WTC11 (cell line): Measurements from ENCODE around the gene COX19. TPM values are rescaled to one million over a fixed set of nuclear protein-coding genes. Genes with fewer than 3 reads are reported as not detected.

Experiments used
- ATAC-seq: fragments of 200-7000 bp; cut with Tn5 transposase; 2 replicates; pipeline ENCODE4 v1.10.0; 2021; ENCODE audit warnings: mild to moderate bottlenecking, moderate library complexity
- CTCF ChIA-PET: fragments of 300-600 bp; sonication (Branson Sonifier 250); formaldehyde crosslinking; loops from one replicate; lab custom pipeline; 2021; ENCODE audit warnings: antibody characterized with exemption; lab: Charles Lee
- POLR2A ChIA-PET: fragments of 350-600 bp; sonication (Branson Sonifier 250); formaldehyde crosslinking; loops from one replicate; lab custom pipeline; 2021; ENCODE audit warnings: antibody characterized with exemption; lab: Charles Lee
- DNase-seq: peaks from one replicate; pipeline ENCODE4 v3.0.0; 2021; ENCODE audit warnings: low spot score
- H3K27ac Mint-ChIP-seq: 2 replicates; pipeline ENCODE4 v1.8.0; 2021; ENCODE audit warnings: mixed read lengths
- H3K27me3 Mint-ChIP-seq: 2 replicates; pipeline ENCODE4 v1.8.0; 2021; ENCODE audit warnings: low read depth, mild to moderate bottlenecking, moderate library complexity, mixed read lengths
- H3K36me3 Mint-ChIP-seq: 2 replicates; pipeline ENCODE4 v1.8.0; 2021; ENCODE audit warnings: mixed read lengths
- H3K4me1 Mint-ChIP-seq: 2 replicates; pipeline ENCODE4 v1.8.0; 2022; ENCODE audit warnings: mixed read lengths
- H3K4me3 Mint-ChIP-seq: 2 replicates; pipeline ENCODE4 v1.8.0; 2021; ENCODE audit warnings: mild to moderate bottlenecking, moderate library complexity, mixed read lengths
- H3K9me3 Mint-ChIP-seq: 2 replicates; pipeline ENCODE4 v1.8.0; 2021; ENCODE audit warnings: mixed read lengths
- CBFB ChIP-seq: sonication (generic); formaldehyde crosslinking; IDR thresholded peaks from 2 replicates; pipeline ENCODE4 v1.8.1; 2022; ENCODE audit warnings: mild to moderate bottlenecking, low read depth, missing genetic modification reagents
- CREB1 ChIP-seq: sonication (generic); formaldehyde crosslinking; IDR thresholded peaks from 2 replicates; pipeline ENCODE4 v1.8.0; 2023; ENCODE audit warnings: mild to moderate bottlenecking, missing genetic modification reagents
- FOXP1 ChIP-seq: sonication (generic); formaldehyde crosslinking; IDR thresholded peaks from 2 replicates; pipeline ENCODE4 v1.8.0; 2022; ENCODE audit warnings: missing genetic modification reagents, mild to moderate bottlenecking, moderate library complexity, borderline replicate concordance
- NR3C1 ChIP-seq: sonication (generic); formaldehyde crosslinking; conservative IDR thresholded peaks from 2 replicates; pipeline ENCODE4 v1.8.1; 2023; ENCODE audit warnings: low read depth, mild to moderate bottlenecking, missing genetic modification reagents
- PRRX2 ChIP-seq: fragments of 250-450 bp; sonication (Bioruptor Pico); IDR thresholded peaks from 2 replicates; pipeline ENCODE4 v1.8.0; 2021; ENCODE audit warnings: mild to moderate bottlenecking
- SMAD4 ChIP-seq: sonication (generic); formaldehyde crosslinking; IDR thresholded peaks from 2 replicates; pipeline ENCODE4 v1.8.0; 2022; ENCODE audit warnings: mild to moderate bottlenecking, missing genetic modification reagents
- SP1 ChIP-seq: sonication (generic); formaldehyde crosslinking; conservative IDR thresholded peaks from 2 replicates; pipeline ENCODE4 v1.8.1; 2022; ENCODE audit warnings: missing genetic modification reagents
- TEAD4 ChIP-seq: sonication (generic); formaldehyde crosslinking; IDR thresholded peaks from 2 replicates; pipeline ENCODE4 v1.8.0; 2022; ENCODE audit warnings: mild to moderate bottlenecking, missing genetic modification reagents
- TP53 ChIP-seq: sonication (generic); formaldehyde crosslinking; IDR thresholded peaks from 2 replicates; pipeline ENCODE4 v1.8.1; 2023; ENCODE audit warnings: mild to moderate bottlenecking, missing genetic modification reagents
- ZNF121 ChIP-seq: sonication (generic); formaldehyde crosslinking; IDR thresholded peaks from 2 replicates; pipeline ENCODE4 v1.8.0; 2023; ENCODE audit warnings: missing genetic modification reagents
- ZNF138 ChIP-seq: sonication (generic); formaldehyde crosslinking; conservative IDR thresholded peaks from 2 replicates; pipeline ENCODE4 v1.8.1; 2022; ENCODE audit warnings: mild to moderate bottlenecking, moderate library complexity, missing genetic modification reagents
- ZNF263 ChIP-seq: sonication (generic); formaldehyde crosslinking; IDR thresholded peaks from 2 replicates; pipeline ENCODE4 v1.8.1; 2022; ENCODE audit warnings: low read depth, mild to moderate bottlenecking, moderate library complexity, missing genetic modification reagents
- ZNF396 ChIP-seq: fragments of 250-450 bp; sonication (Bioruptor Pico); IDR thresholded peaks from 2 replicates; pipeline ENCODE4 v1.8.0; 2021; ENCODE audit warnings: mild to moderate bottlenecking, moderate library complexity, borderline replicate concordance
- total RNA-seq: library from RNA; stranded (reverse); gene quantifications from 3 replicates; pipeline ENCODE4 v1.2.3, GENCODE V29; 2021
- TF ChIP-seq, protein P1 (sequence below): sonication (generic); formaldehyde crosslinking; IDR thresholded peaks from 2 replicates; pipeline ENCODE4 v1.8.1; 2023; ENCODE audit warnings: mild to moderate bottlenecking, missing genetic modification reagents, moderate library complexity
- TF ChIP-seq, protein P2 (sequence below): sonication (generic); formaldehyde crosslinking; IDR thresholded peaks from 2 replicates; pipeline ENCODE4 v1.8.0; 2023; ENCODE audit warnings: missing genetic modification reagents
- TF ChIP-seq, protein P3 (sequence below): fragments of 250-450 bp; sonication (Bioruptor Pico); IDR thresholded peaks from 2 replicates; pipeline ENCODE4 v1.9.0; 2021; ENCODE audit warnings: moderate library complexity, mild to moderate bottlenecking, inconsistent platforms, borderline replicate concordance
- TF ChIP-seq, protein P4 (sequence below): sonication (generic); formaldehyde crosslinking; IDR thresholded peaks from 2 replicates; pipeline ENCODE4 v1.8.0; 2022; ENCODE audit warnings: mild to moderate bottlenecking, missing genetic modification reagents
- TF ChIP-seq, protein P5 (sequence below): sonication (generic); formaldehyde crosslinking; IDR thresholded peaks from 2 replicates; pipeline ENCODE4 v1.8.1; 2022; ENCODE audit warnings: mild to moderate bottlenecking, missing genetic modification reagents, moderate library complexity, borderline replicate concordance

The COX19 gene
- total RNA-seq, 1 experiment from 2014 or later, result 13.2 TPM

DNA sequence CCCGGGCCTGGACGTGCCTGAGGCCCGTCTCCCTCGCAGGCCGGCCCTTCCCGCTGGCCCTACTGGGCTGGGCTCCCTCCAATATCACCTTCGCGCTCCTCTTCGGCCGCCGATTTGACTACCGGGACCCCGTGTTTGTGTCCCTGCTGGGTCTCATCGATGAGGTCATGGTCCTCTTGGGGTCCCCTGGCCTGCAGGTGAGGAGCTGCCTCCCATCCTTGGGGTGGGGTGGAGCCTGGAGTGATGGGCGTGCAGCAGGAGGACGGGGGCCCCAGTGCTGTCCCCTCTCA is 9.7 kb upstream of the COX19 start:
- ATAC-seq (no peak), DNase-seq (no peak)
- TF ChIP-seq NR3C1 (no peak), FOXP1 (CRISPR knock-in tag) (no peak), SP1 (CRISPR knock-in tag) (no peak)
- TF ChIP-seq, protein P1, sequence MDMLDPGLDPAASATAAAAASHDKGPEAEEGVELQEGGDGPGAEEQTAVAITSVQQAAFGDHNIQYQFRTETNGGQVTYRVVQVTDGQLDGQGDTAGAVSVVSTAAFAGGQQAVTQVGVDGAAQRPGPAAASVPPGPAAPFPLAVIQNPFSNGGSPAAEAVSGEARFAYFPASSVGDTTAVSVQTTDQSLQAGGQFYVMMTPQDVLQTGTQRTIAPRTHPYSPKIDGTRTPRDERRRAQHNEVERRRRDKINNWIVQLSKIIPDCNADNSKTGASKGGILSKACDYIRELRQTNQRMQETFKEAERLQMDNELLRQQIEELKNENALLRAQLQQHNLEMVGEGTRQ (CRISPR knock-in tag), result no peak
- POLR2A ChIA-PET, result interaction anchor here (1.6 kb wide), 1 partner anchor 10 kb away, joined by 5 read pairs; the partner anchor contains the start of gene COX19
- H3K9me3 Mint-ChIP-seq, result no peaks in the 10 kb centered on the region
- H3K4me3 Mint-ChIP-seq, result no peak overlapping the region
- H3K27me3 Mint-ChIP-seq, result no peaks in the 10 kb centered on the region
- H3K4me1 Mint-ChIP-seq, result peaks cover 2% of the 10 kb centered on the region; the same call in 1 of the 2 replicates
- H3K36me3 Mint-ChIP-seq, result no peaks in the 10 kb centered on the region
- CTCF ChIA-PET, result interaction anchor here (1.3 kb wide), 1 partner anchor 60 kb away, joined by 3 read pairs; the partner anchor contains the start of gene GPR146
- no peak overlapping the region for H3K27ac Mint-ChIP-seq

DNA sequence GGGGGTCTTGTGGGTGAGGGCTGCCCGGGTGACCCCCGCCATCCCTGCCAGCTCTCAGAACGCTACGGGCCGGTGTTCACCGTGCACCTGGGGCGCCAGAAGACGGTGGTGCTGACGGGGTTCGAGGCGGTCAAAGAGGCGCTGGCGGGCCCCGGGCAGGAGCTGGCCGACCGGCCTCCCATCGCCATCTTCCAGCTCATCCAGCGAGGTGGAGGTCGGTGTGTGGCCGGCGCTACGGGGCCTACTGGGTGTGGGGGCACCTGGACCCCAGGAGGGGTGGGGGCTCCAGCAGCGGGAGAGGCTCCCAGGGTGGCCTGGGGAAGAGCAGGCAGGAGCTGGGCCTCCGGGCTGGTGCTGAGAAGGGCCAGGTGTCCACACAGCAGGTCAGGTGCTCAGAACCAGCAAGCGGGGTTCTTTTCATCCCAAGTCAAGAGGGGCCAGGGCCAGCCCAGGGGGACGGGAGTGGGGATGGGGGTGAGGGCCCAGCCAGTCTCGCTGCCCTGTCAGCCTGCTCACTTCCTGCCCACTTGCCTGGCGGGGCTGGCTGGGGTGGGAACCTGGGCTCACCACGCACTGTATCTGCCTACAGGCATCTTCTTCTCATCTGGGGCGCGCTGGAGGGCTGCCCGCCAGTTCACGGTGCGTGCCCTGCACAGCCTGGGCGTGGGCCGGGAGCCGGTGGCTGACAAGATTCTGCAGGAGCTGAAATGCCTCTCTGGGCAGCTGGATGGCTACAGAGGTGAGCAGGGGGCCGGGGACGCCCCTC is 9.2 kb upstream of the COX19 start:
- H3K9me3 Mint-ChIP-seq, result no peaks in the 10 kb centered on the region
- no peaks in the 10 kb centered on the region for H3K36me3 Mint-ChIP-seq
- no peak overlapping the region for H3K4me3 Mint-ChIP-seq
- no peaks in the 10 kb centered on the region for H3K27me3 Mint-ChIP-seq
- DNase-seq (no peak), ATAC-seq (no peak)
- CTCF ChIA-PET, result interaction anchor here (1.3 kb wide), 1 partner anchor 60 kb away, joined by 3 read pairs; the partner anchor contains the start of gene GPR146
- peaks cover 2% of the 10 kb centered on the region; the same call in 1 of the 2 replicates for H3K4me1 Mint-ChIP-seq
- H3K27ac Mint-ChIP-seq, result no peak overlapping the region
- POLR2A ChIA-PET, result interaction anchor here (1.6 kb wide), 1 partner anchor 9 kb away, joined by 5 read pairs; the partner anchor contains the start of gene COX19
- TF ChIP-seq ZNF121 (CRISPR knock-in tag), result no peak
- no peak for TF ChIP-seq ZNF138 (CRISPR knock-in tag)
- no peak for TF ChIP-seq TP53 (CRISPR knock-in tag)
- no peak for TF ChIP-seq ZNF396 (CRISPR knock-in tag)
- TF ChIP-seq, all 79 proteins: peak for 0

DNA sequence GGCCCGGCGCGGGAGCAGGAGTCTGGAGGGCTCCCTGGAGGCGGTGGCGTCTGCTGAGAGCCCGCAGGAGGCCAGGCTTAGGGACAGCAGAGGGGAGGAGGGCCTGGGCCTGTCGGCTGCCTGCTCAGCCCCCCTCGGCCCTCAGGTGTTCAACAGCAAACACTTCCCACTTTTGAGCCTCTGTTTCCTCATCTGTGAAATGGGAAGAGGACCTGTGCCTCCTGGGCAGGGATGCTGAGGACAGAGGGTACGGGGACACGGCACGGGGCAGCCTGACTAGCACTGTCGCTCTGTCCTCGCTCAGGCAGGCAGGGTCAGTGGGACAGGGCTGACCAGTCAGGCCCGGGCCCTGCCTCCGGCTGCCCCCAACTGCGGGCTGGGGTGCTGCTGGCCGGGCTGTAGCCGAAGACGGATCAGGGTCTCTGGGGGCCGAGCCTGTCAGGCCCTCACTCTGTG is 8.3 kb upstream of the COX19 start:
- CTCF ChIA-PET, result no interaction called here
- Mint-ChIP-seq H3K4me3 (no peak overlapping the region), H3K27me3 (no peaks in the 10 kb centered on the region), H3K9me3 (no peaks in the 10 kb centered on the region), H3K27ac (no peak overlapping the region)
- no peak for DNase-seq
- TF ChIP-seq, protein P2, sequence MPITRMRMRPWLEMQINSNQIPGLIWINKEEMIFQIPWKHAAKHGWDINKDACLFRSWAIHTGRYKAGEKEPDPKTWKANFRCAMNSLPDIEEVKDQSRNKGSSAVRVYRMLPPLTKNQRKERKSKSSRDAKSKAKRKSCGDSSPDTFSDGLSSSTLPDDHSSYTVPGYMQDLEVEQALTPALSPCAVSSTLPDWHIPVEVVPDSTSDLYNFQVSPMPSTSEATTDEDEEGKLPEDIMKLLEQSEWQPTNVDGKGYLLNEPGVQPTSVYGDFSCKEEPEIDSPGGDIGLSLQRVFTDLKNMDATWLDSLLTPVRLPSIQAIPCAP, result no peak
- TF ChIP-seq, protein P3, sequence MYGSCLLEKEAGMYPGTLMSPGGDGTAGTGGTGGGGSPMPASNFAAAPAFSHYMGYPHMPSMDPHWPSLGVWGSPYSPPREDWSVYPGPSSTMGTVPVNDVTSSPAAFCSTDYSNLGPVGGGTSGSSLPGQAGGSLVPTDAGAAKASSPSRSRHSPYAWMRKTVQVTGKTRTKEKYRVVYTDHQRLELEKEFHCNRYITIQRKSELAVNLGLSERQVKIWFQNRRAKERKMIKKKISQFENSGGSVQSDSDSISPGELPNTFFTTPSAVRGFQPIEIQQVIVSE, result no peak
- TF ChIP-seq SMAD4 (no peak), TEAD4 (no peak), TP53 (CRISPR knock-in tag) (no peak), SP1 (CRISPR knock-in tag) (no peak), CBFB (CRISPR knock-in tag) (no peak), PRRX2 (CRISPR knock-in tag) (no peak), ZNF263 (CRISPR knock-in tag) (no peak), CREB1 (CRISPR knock-in tag) (no peak)
- TF ChIP-seq, protein P4, sequence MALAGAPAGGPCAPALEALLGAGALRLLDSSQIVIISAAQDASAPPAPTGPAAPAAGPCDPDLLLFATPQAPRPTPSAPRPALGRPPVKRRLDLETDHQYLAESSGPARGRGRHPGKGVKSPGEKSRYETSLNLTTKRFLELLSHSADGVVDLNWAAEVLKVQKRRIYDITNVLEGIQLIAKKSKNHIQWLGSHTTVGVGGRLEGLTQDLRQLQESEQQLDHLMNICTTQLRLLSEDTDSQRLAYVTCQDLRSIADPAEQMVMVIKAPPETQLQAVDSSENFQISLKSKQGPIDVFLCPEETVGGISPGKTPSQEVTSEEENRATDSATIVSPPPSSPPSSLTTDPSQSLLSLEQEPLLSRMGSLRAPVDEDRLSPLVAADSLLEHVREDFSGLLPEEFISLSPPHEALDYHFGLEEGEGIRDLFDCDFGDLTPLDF (CRISPR knock-in tag), result no peak
- TF ChIP-seq, protein P5, sequence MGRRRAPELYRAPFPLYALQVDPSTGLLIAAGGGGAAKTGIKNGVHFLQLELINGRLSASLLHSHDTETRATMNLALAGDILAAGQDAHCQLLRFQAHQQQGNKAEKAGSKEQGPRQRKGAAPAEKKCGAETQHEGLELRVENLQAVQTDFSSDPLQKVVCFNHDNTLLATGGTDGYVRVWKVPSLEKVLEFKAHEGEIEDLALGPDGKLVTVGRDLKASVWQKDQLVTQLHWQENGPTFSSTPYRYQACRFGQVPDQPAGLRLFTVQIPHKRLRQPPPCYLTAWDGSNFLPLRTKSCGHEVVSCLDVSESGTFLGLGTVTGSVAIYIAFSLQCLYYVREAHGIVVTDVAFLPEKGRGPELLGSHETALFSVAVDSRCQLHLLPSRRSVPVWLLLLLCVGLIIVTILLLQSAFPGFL (CRISPR knock-in tag), result no peak
- TF ChIP-seq, all 79 proteins: peak for 0
- no peak for ATAC-seq
- Mint-ChIP-seq H3K36me3 (no peaks in the 10 kb centered on the region), H3K4me1 (peaks cover 2% of the 10 kb centered on the region; the same call in 1 of the 2 replicates)
- POLR2A ChIA-PET, result no interaction called here
